A673 (cell line): ENCODE data around the gene CHMP3. TPM values are rescaled to one million over a fixed set of nuclear protein-coding genes. Genes with fewer than 3 reads are reported as not detected.
"Not testable (repeated sequence)": the region's sequence is repeated elsewhere in the genome, so short reads cannot be mapped to it uniquely, and the experiment has no call there.

Experiments used
- BruUV-seq: library from RNA; stranded (reverse); fragments of 400-500 nt; replicated peaks from 2 replicates; lab custom pipeline; 2021; lab: Mats Ljungman, UMichigan
- CTCF ChIA-PET: fragments of 300-600 bp; sonication (Branson Sonifier 250); formaldehyde crosslinking; loops from one replicate; lab custom pipeline; 2022; ENCODE audit warnings: antibody characterized with exemption; lab: Charles Lee
- POLR2A ChIA-PET: fragments of 300-600 bp; sonication (Branson Sonifier 250); formaldehyde crosslinking; loops from one replicate; lab custom pipeline; 2022; ENCODE audit warnings: antibody characterized with exemption; ENCODE audit not compliant: low non-redundant PET; lab: Charles Lee
- DNase-seq: peaks from one replicate; pipeline ENCODE4 v3.0.0-alpha.2; 2015; ENCODE audit warnings: low spot score
- H3K27ac ChIP-seq: fragments of 200-600 bp; sonication (generic); 2 replicates; pipeline ENCODE4 v1.5.1; 2016; ENCODE audit warnings: mixed run types, low read depth, mild to moderate bottlenecking, mixed read lengths, antibody characterized with exemption, low read length; ENCODE audit not compliant: poor library complexity, severe bottlenecking
- H3K27me3 ChIP-seq: fragments of 200-600 bp; sonication (generic); replicated peaks from 2 replicates; pipeline ENCODE4 v1.6.1; 2017; ENCODE audit warnings: mixed run types, low read depth, mild to moderate bottlenecking, mixed read lengths, antibody characterized with exemption, low read length; ENCODE audit not compliant: insufficient read depth, poor library complexity
- H3K36me3 ChIP-seq: fragments of 200-600 bp; sonication (generic); 2 replicates; pipeline ENCODE4 v1.6.1; 2016; ENCODE audit warnings: mixed run types, mild to moderate bottlenecking, mixed read lengths, antibody characterized with exemption, low read length; ENCODE audit not compliant: insufficient read depth, poor library complexity, severe bottlenecking
- H3K4me1 ChIP-seq: fragments of 200-600 bp; sonication (generic); 2 replicates; pipeline ENCODE4 v1.6.1; 2017; ENCODE audit warnings: mixed run types, mild to moderate bottlenecking, mixed read lengths, antibody characterized with exemption, low read length; ENCODE audit not compliant: insufficient read depth, poor library complexity, severe bottlenecking
- H3K4me3 ChIP-seq: fragments of 200-600 bp; sonication (generic); 2 replicates; pipeline ENCODE4 v1.5.1; 2016; ENCODE audit warnings: low read depth, mixed run types, mild to moderate bottlenecking, mixed read lengths, low read length; ENCODE audit not compliant: poor library complexity, severe bottlenecking
- H3K9me3 ChIP-seq: fragments of 200-600 bp; sonication (generic); 2 replicates; pipeline ENCODE4 v1.6.1; 2016; ENCODE audit warnings: mixed run types, low read depth, mild to moderate bottlenecking, mixed read lengths, antibody characterized with exemption, low read length; ENCODE audit not compliant: poor library complexity, severe bottlenecking
- EZH2 ChIP-seq: fragments of 200-600 bp; sonication (generic); IDR thresholded peaks from 2 replicates; pipeline ENCODE4 v1.6.1; 2017; ENCODE audit warnings: borderline replicate concordance, low read depth, mild to moderate bottlenecking, mixed read lengths, antibody characterized with exemption, low read length; ENCODE audit not compliant: poor library complexity, severe bottlenecking
- intact Hi-C: fragments of 100-400 bp; cut with micrococcal nuclease; formaldehyde crosslinking; loops from one replicate; pipeline ENCODE4 v1.10.0; 2022; ENCODE audit not compliant: unreplicated experiment
- total RNA-seq: library from RNA; stranded (reverse); gene quantifications from 2 replicates; pipeline ENCODE4 v1.2.3, GENCODE V29; 2021
- TF ChIP-seq, protein P1 (sequence below): fragments of 300-800, 200-600 bp; sonication (generic); conservative IDR thresholded peaks from 2 replicates; pipeline ENCODE4 v1.5.1; 2017; ENCODE audit warnings: low read depth, mild to moderate bottlenecking, antibody characterized with exemption, low read length, moderate library complexity, mixed read lengths

CHMP3 gene
- total RNA-seq, 1 experiment from 2014 or later = 87.5 TPM

DNA sequence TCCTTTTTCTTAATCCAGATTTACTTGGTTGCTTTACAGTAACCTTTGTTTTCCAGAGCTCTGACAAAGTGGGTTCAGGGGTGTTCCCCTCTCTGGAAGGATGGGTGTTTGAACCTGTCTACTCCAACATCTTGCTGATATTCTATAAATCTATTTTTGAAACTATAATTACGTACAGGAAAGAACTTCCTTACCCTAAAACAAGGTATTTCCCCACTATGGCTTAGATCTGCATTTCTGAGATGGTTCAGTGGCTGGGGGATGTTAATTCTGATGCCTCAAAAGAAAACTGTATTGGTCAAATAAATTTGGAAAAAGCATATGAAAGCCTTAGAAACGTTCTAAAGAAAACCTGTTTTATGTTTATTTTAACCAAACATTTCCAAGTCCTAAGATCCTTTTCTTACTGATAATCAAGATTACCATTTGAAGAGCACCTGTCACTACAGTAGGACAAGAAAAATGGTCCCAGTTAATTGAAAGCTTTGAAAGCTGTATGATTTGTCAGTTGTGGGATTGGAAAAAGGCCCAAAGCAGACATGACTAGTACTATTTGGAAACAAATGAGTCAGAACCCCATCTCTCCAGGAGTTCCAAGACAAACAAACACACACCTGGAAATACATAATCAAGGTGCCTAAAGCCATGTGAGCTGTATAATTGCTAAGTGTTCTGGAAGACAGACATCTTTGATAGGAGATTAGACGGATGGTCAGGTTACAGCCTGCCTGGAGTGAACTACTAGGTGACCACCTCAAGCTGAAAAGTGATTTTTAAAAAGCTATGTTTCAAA lies 64.6 kb downstream of the CHMP3 start:
- Histone ChIP-seq H3K4me3 (no peak overlapping the region), H3K36me3 (peaks cover 44% of the 10 kb centered on the region), H3K4me1 (no peaks in the 10 kb centered on the region), H3K27ac (no peak overlapping the region), H3K27me3 (no peaks in the 10 kb centered on the region), H3K9me3 (peaks cover 14% of the 10 kb centered on the region)
- intact Hi-C loops = no loop called here
- DNase-seq = no peak
- ChIA-PET CTCF (no interaction called here), POLR2A (no interaction called here)
- TF ChIP-seq, protein P1, sequence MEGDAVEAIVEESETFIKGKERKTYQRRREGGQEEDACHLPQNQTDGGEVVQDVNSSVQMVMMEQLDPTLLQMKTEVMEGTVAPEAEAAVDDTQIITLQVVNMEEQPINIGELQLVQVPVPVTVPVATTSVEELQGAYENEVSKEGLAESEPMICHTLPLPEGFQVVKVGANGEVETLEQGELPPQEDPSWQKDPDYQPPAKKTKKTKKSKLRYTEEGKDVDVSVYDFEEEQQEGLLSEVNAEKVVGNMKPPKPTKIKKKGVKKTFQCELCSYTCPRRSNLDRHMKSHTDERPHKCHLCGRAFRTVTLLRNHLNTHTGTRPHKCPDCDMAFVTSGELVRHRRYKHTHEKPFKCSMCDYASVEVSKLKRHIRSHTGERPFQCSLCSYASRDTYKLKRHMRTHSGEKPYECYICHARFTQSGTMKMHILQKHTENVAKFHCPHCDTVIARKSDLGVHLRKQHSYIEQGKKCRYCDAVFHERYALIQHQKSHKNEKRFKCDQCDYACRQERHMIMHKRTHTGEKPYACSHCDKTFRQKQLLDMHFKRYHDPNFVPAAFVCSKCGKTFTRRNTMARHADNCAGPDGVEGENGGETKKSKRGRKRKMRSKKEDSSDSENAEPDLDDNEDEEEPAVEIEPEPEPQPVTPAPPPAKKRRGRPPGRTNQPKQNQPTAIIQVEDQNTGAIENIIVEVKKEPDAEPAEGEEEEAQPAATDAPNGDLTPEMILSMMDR = no peak
- no peak for TF ChIP-seq EZH2
- no TSS peak for BruUV-seq

DNA sequence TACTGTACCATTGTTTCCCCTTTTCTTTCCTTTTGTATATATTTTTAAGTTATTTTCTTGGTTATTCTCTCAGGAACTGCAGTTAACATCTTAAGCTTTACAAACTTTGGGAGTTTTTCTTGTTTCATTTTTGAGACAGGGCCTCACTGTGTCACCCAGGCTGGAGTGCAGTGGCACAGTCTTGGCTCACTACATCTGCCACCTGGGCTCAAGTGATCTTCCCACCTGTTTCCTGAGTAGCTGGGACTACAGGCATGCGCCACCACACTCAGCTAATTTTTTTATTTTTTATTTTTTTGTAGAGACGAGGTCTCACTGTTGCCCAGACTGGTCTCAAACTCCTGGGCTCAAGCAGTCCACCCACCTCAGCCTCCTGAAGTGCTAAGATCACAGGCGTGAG lies 66.9 kb downstream of the CHMP3 start:
- H3K4me3 ChIP-seq, CTCF ChIA-PET, BruUV-seq, H3K27ac ChIP-seq, H3K4me1 ChIP-seq, POLR2A ChIA-PET, H3K27me3 ChIP-seq, intact Hi-C loops, DNase-seq: not testable (repeated sequence)
- H3K36me3 ChIP-seq = peaks cover 65% of the 10 kb centered on the region
- peaks cover 14% of the 10 kb centered on the region for H3K9me3 ChIP-seq

DNA sequence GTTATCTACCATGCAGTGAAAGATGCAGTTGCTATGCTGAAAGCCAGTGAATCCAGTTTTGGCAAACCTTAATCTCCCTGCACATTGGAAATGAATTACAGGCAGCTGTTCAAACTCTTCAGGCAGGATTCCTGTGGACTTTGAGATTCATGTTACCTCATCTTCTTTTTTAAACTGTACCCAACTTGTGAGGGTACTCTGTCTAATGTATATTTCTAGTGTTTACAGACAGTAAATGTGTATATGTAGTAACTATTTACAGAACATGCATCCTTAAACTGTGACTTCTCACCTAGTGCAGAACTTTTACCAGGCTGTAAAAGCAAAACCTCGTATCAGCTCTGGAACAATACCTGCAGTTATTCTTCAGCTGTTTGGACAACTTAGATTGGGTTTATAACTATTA lies 71.2 kb downstream of the CHMP3 start:
- intact Hi-C loops = no loop called here
- TF ChIP-seq, protein P1 = no peak
- no peak for TF ChIP-seq EZH2
- ChIA-PET POLR2A (no interaction called here), CTCF (interaction anchor here (0.6 kb wide), 1 partner anchor 24 kb away, joined by 11 read pairs; no protein-coding TSS in a partner anchor)
- Histone ChIP-seq H3K27me3 (no peaks in the 10 kb centered on the region), H3K27ac (no peak overlapping the region), H3K4me3 (no peak overlapping the region), H3K9me3 (no peaks in the 10 kb centered on the region), H3K4me1 (no peaks in the 10 kb centered on the region), H3K36me3 (peaks cover 66% of the 10 kb centered on the region)
- TSS peak; percentile 40 for BruUV-seq
- DNase-seq = no peak
